ENCODE data around the gene IL37.

Gene IL37

DNA sequence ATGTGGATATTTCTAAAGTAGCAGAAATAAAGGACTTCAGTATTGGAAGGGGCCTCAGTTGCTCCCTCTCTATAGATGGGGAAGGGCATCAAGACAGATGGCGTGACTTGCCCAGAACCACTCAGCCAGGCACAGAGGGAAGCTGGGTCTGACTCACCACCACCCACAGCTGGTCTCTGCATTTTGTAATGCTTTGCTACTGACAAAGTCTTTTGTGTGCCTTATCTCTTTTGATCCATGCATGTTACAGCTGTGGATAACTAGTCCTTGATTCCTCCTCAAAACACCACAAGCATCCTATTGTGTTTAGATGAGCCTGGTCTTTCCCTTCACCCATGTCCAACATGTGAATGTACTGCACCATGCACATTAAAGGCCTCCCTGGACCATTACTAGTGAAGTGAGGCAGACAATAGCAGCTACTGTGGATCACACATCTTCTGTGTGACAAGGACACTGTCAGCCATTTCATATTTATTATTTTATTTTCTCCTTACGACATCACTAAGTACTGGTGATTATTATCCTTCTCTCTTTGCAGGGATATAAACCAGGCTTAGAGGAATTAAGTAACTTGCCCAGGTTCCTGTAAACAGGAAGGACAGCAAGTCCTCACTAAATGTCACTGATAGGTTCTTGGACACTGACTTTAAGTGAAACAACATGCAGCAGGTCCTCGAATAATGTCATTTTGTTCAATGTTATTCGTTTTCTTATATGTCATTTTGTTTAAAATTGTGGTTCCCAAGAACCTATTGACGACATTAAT lies 29.6 kb upstream of the IL37 start:
- peak; percentile 84 for DNase-seq (ENCODE audit: low read depth)
- TF ChIP-seq, protein P1, sequence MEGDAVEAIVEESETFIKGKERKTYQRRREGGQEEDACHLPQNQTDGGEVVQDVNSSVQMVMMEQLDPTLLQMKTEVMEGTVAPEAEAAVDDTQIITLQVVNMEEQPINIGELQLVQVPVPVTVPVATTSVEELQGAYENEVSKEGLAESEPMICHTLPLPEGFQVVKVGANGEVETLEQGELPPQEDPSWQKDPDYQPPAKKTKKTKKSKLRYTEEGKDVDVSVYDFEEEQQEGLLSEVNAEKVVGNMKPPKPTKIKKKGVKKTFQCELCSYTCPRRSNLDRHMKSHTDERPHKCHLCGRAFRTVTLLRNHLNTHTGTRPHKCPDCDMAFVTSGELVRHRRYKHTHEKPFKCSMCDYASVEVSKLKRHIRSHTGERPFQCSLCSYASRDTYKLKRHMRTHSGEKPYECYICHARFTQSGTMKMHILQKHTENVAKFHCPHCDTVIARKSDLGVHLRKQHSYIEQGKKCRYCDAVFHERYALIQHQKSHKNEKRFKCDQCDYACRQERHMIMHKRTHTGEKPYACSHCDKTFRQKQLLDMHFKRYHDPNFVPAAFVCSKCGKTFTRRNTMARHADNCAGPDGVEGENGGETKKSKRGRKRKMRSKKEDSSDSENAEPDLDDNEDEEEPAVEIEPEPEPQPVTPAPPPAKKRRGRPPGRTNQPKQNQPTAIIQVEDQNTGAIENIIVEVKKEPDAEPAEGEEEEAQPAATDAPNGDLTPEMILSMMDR (conservative IDR thresholded peaks at IDR 0.05; ENCODE audit: low read length), result no peak
- no peak overlapping the region for H3K4me3 ChIP-seq (ENCODE audit: low read length)

DNA sequence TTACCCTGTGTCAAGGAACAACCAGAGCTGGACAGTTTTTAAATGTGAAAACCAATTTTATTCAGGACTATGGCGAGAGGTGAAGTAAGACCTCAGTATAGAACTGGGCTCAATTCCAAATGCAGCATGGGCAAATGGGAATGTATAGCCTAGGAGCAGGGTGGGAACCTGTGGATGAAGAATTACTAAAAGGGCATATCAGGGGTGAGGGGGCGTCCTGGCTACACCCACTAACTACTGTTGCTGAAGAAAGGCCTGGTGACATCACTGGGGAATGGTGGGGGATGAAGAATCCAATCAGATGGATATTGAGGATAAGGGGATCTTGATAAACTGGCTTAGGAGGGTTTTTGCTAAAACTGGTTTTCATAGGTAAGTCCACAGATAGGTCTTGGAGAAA lies 27.3 kb upstream of the IL37 start:
- TF ChIP-seq, protein P1 (conservative IDR thresholded peaks at IDR 0.05; ENCODE audit: low read length), result no peak
- H3K4me3 ChIP-seq (ENCODE audit: low read length), result no peak overlapping the region
- DNase-seq (ENCODE audit: low read depth), result no peak

DNA sequence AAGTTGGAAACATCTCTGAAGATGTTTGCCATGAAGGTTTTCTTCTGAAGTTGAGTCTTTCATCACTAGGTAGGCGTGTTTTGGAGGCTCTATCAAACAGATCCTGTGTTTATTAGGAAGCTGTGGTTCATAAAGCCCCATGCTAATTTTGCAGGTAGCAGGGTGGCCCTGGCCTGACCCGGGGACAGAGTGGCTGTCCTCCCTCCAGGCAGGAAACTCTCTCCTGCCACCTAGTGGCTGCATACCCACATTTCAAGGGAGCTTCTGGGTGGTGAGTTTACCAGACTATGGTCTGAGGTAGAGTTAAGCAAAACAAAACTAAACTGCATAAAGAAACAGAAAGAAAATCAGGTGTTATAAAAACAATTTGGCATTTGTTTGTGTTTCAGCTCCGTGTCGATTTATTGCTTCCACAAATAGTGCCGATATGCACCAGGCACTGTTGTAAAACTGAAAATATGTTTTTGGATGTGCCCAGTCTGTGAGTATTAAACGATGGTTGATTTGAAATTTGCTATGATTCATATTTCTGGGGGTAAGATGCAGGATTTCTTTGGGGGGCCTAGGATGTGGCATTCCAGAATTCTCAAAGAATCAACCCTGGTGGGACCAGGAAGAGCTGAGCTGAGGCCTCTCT lies 26.0 kb upstream of the IL37 start:
- DNase-seq (ENCODE audit: low read depth), result peak; percentile 11
- no peak overlapping the region for H3K4me3 ChIP-seq (ENCODE audit: low read length)
- TF ChIP-seq, protein P1 (conservative IDR thresholded peaks at IDR 0.05; ENCODE audit: low read length), result peak; percentile 74

DNA sequence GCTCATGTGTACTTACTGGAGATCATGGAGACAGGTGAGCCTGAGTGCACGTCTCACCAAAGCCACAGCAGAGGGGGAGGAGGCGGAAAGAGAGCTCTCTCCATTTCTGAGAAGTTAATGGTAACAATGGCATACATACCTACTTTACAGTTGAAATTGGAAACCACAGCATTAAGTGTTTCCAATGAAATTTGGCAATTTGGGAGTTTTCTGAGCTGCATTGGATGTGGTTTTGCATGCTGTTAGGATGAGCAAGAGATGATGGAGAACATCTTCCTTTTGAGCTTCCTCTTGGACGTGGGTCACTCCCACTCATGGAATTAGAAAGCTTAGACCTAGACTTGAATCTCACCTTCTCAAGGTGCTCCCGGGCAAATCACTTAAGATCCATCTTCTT lies 25.5 kb upstream of the IL37 start:
- H3K4me3 ChIP-seq (ENCODE audit: low read length), result no peak overlapping the region
- DNase-seq (ENCODE audit: low read depth), result peak; percentile 26
- TF ChIP-seq, protein P1 (conservative IDR thresholded peaks at IDR 0.05; ENCODE audit: low read length), result no peak

DNA sequence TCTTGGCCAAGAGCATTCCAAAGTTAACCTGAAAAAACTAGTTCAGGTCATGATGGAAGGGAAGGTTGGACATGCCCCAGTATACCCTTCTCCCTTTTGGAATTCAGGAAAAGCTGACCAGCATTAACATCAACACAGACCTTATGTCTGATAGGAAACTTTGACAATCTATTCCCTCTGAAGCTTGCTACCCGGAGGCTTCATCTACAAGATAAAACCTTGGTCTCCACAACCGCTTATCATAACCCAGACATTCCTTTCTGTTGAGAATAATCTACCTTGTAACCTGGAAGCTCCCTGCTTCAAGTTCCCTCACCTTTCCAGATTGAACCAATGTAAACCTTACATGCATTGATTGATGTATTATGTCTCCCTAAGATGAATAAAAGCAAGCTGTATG lies 24.7 kb upstream of the IL37 start:
- TF ChIP-seq, protein P1 (conservative IDR thresholded peaks at IDR 0.05; ENCODE audit: low read length), result no peak
- H3K4me3 ChIP-seq (ENCODE audit: low read length), result no peak overlapping the region
- DNase-seq (ENCODE audit: low read depth), result no peak

DNA sequence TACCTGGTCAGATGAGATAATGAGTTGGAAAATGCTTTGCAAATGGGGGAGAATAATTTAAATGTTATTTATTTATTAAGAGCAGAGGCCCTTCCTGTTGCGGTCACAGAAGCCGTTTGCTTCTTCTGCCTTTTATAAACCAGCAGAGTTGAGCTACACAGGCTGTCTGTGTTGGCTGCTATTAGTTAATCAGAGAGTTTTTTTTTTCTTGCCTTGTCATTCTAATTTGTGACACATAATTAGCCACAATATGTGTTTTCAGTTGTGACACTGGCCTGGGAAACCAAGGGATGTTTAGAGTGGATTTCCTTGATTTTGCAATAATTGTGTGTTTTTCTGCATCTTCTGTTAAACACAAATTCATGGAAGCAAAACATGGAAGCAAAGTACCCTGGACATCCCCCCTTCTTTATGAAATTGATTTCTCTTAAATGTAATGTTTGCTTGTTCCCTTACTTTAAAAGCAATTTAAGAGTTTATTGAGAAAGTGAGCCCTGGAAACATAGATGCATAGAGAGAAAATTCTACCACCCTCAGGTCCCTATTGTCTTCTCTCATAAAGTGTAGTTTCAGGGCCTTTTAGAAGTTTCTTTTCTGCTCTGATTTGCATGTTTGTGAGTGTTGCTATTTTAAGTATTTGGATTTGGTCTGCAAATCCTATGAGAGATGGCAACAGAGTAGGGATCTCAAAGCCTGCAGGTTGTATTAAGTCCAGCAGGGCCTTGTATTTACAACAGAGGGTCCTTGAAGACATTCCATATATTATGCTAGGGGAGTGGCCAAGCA lies 22.8 kb upstream of the IL37 start:
- TF ChIP-seq, protein P1 (conservative IDR thresholded peaks at IDR 0.05; ENCODE audit: low read length), result no peak
- no peak for DNase-seq (ENCODE audit: low read depth)
- H3K4me3 ChIP-seq (ENCODE audit: low read length), result no peak overlapping the region
